Putamen (tissue), 1 donor: ENCODE data around the gene QTRT2.

Experiments
- DNase-seq: peaks from one replicate; pipeline ENCODE4 v3.0.0-alpha.2; 2016; ENCODE audit warnings: low spot score

The QTRT2 gene

GRCh38 chr3:114122027-114122709 is 65.6 kb downstream of the QTRT2 start:
- peak; percentile 24 for DNase-seq

GRCh38 chr3:114126461-114126860 is 69.9 kb downstream of the QTRT2 start:
- no peak for DNase-seq

DNA sequence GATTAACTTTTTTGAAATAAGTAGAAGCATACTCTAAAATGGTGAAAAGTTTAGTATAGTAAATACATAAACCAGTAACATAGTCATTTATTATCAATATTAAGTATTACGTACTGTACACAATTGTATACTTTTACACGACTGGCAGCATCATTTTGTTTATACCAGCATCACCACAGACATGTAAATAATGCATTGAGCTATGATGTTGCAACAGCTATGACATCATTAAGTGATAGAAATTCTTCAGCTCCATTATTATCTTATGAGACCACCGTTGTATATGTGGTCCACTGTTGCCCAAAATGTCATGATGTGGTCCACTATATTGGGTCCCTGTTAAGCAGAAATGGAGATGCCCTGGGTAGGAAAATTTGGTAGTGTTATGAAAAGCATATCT is 71.0 kb downstream of the QTRT2 start:
- DNase-seq, result no peak

DNA sequence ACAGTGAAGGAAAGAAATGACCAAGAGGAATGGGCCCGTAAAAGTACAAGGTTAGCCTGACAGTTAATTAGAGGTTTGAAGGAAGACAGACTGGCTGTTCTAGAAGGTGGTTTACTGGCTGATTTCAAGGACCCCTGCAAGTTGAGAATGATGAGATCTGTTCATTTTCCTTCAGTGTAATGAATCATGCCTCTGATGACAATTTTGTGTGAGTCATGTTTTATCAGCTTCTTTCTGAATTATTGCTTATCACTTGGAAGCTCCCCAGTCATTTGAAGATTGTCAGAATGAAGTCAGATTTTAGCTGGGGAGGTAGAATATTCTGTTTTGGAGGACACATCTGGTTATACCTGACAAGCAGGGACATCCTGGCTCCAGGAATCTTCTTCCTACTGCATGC is 71.7 kb downstream of the QTRT2 start:
- peak; percentile 32 for DNase-seq

GRCh38 chr3:114128826-114129225 is 72.3 kb downstream of the QTRT2 start:
- no peak for DNase-seq

- no peak for DNase-seq
Measured at GRCh38 chr3:114132500-114132899, 76.0 kb downstream of the QTRT2 start.

- DNase-seq, result no peak
Measured at GRCh38 chr3:114133947-114134346, 77.4 kb downstream of the QTRT2 start.
